PC-3 (cell line): ENCODE data around the gene CST8. TPM values are rescaled to one million over a fixed set of nuclear protein-coding genes. Genes with fewer than 3 reads are reported as not detected.

Experiments used
- ATAC-seq: fragments of 200-7000 bp; cut with Tn5 transposase; 2 replicates; pipeline ENCODE4 v1.9.1; 2020; ENCODE audit warnings: mild to moderate bottlenecking, moderate library complexity
- BruUV-seq: library from RNA; stranded (reverse); fragments of 400-500 nt; replicated peaks from 2 replicates; lab custom pipeline; 2021; lab: Mats Ljungman, UMichigan
- CTCF ChIA-PET: fragments of 300-600 bp; sonication (Branson Sonifier 250); formaldehyde crosslinking; loops from one replicate; lab custom pipeline; 2022; ENCODE audit warnings: antibody characterized with exemption; lab: Charles Lee
- POLR2A ChIA-PET: fragments of 300-600 bp; sonication (Branson Sonifier 250); formaldehyde crosslinking; loops from one replicate; lab custom pipeline; 2022; ENCODE audit warnings: antibody characterized with exemption; ENCODE audit not compliant: unreplicated experiment; lab: Charles Lee
- DNase-seq: peaks from one replicate; pipeline ENCODE4 v3.0.0-alpha.2; 2015
- H2AFZ ChIP-seq: fragments of 300-600 bp; sonication (generic); 2 replicates; pipeline ENCODE4 v1.6.0; 2016; ENCODE audit warnings: antibody characterized with exemption, low read length
- H3F3A ChIP-seq: fragments of 300-600 bp; sonication (generic); one replicate; pipeline ENCODE4 v1.6.0; 2017; ENCODE audit warnings: antibody characterized with exemption, low read length, control low read depth, mild to moderate bottlenecking; ENCODE audit not compliant: unreplicated experiment
- H3K27ac ChIP-seq: fragments of 300-600 bp; sonication (generic); 2 replicates; pipeline ENCODE4 v1.5.1; 2016; ENCODE audit warnings: mild to moderate bottlenecking, low read length
- H3K27me3 ChIP-seq: fragments of 300-600 bp; sonication (generic); 2 replicates; pipeline ENCODE4 v1.6.1; 2016; ENCODE audit warnings: low read length, mixed read lengths
- H3K36me3 ChIP-seq: fragments of 300-600 bp; sonication (generic); 2 replicates; pipeline ENCODE4 v1.6.1; 2016; ENCODE audit warnings: low read depth, mixed run types, low read length, mixed read lengths
- H3K4me1 ChIP-seq: fragments of 300-600 bp; sonication (generic); 2 replicates; pipeline ENCODE4 v1.5.1; 2016; ENCODE audit warnings: low read length; ENCODE audit not compliant: insufficient read depth
- H3K4me2 ChIP-seq: fragments of 300-600 bp; sonication (generic); 2 replicates; pipeline ENCODE4 v1.6.0; 2016; ENCODE audit warnings: low read length
- H3K4me3 ChIP-seq: fragments of 300-600 bp; sonication (generic); 2 replicates; pipeline ENCODE4 v1.5.1; 2016; ENCODE audit warnings: mild to moderate bottlenecking, low read length, mixed read lengths
- H3K79me2 ChIP-seq: fragments of 300-600 bp; sonication (generic); 2 replicates; pipeline ENCODE4 v1.6.1; 2017; ENCODE audit warnings: low read length, mixed read lengths
- H3K9ac ChIP-seq: fragments of 300-600 bp; sonication (generic); 2 replicates; pipeline ENCODE4 v1.6.0; 2016; ENCODE audit warnings: mild to moderate bottlenecking, low read length
- H3K9me2 ChIP-seq: fragments of 300-600 bp; sonication (generic); replicated peaks from 2 replicates; pipeline ENCODE4 v1.6.1; 2016; ENCODE audit warnings: mixed run types, low read length, mixed read lengths
- H3K9me3 ChIP-seq: fragments of 300-600 bp; sonication (generic); 2 replicates; pipeline ENCODE4 v1.6.1; 2016; ENCODE audit warnings: low read length, mixed read lengths
- H4K20me1 ChIP-seq: fragments of 300-600 bp; sonication (generic); 2 replicates; pipeline ENCODE4 v1.6.1; 2016; ENCODE audit warnings: low read length, mixed read lengths
- CTCF ChIP-seq: fragments of 300-600 bp; sonication (generic); conservative IDR thresholded peaks from 2 replicates; pipeline ENCODE4 v1.5.1; 2017; ENCODE audit warnings: antibody characterized with exemption, low read depth, mild to moderate bottlenecking, low read length
- EZH2 ChIP-seq: fragments of 300-600 bp; sonication (generic); IDR thresholded peaks from one replicate; pipeline ENCODE4 v1.6.1; 2017; ENCODE audit warnings: antibody characterized with exemption, mild to moderate bottlenecking, low read length; ENCODE audit not compliant: unreplicated experiment
- EZH2phosphoT487 ChIP-seq: fragments of 300-600 bp; sonication (generic); IDR thresholded peaks from 2 replicates; pipeline ENCODE4 v1.6.1; 2018; ENCODE audit warnings: mild to moderate bottlenecking, antibody characterized with exemption, low read length, borderline replicate concordance
- intact Hi-C: fragments of 100-400 bp; cut with micrococcal nuclease; formaldehyde crosslinking; loops from 2 replicates; pipeline ENCODE4 v1.9.0; 2023
- total RNA-seq: library from RNA; depleted of rRNA; stranded (reverse); fragments of >200 nt; gene quantifications from 2 replicates; pipeline ENCODE4 v1.2.3, GENCODE V29; 2014; rRNA removed

Gene CST8
- total RNA-seq, 1 experiment from 2014 or later: not detected

DNA sequence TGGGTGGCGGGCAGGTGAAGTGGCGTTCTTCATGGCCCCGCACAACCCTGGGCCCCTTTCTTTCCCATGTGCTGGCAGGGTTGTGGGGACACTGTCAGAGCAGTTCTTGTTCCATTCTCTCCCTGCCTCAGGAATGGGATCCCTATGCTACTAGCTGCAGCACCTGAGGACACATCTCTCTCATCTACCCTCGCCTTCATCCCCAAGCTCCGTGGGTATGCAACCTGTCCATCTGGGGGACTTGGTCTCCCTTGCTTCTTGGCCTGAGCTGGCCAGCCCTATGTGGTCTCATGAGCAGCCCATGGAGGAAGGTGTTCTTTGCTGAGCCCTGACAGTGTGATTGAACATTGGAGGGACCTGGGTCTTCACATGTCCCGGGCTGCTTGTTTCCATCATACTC is 53.2 kb downstream of the CST8 start:
- no peak overlapping the region for H3K9ac ChIP-seq
- ATAC-seq (no peak), DNase-seq (no peak)
- H3K79me2 ChIP-seq: no peaks in the 10 kb centered on the region
- no peak overlapping the region for H3K27ac ChIP-seq
- H4K20me1 ChIP-seq: no peaks in the 10 kb centered on the region
- intact Hi-C loops: no loop called here
- no peaks in the 10 kb centered on the region for H3K9me3 ChIP-seq
- H3F3A ChIP-seq: no peaks in the 10 kb centered on the region
- CTCF ChIA-PET: no interaction called here
- no peak overlapping the region for H3K4me3 ChIP-seq
- H2AFZ ChIP-seq: no peak overlapping the region
- H3K27me3 ChIP-seq: peaks cover 38% of the 10 kb centered on the region
- H3K4me1 ChIP-seq: peaks cover 15% of the 10 kb centered on the region
- TF ChIP-seq EZH2 (no peak), CTCF (no peak), EZH2phosphoT487 (no peak)
- H3K36me3 ChIP-seq: no peaks in the 10 kb centered on the region
- no peaks in the 10 kb centered on the region for H3K9me2 ChIP-seq
- POLR2A ChIA-PET: no interaction called here
- no TSS peak for BruUV-seq
- H3K4me2 ChIP-seq: no peak overlapping the region

Other genes starting within 250 kb of the CST8 start
- gene NXT1, start 140.3 kb upstream of the CST8 start, total RNA-seq: 82.0 and 98.0 TPM in 2 replicates
- 16.0 and 17.9 TPM in 2 replicates for gene GZF1, start 128.9 kb upstream of the CST8 start, total RNA-seq
- 5.0 and 7.8 TPM in 2 replicates for gene NAPB, start 69.6 kb upstream of the CST8 start, total RNA-seq
- gene CSTL1, start 51.4 kb upstream of the CST8 start, total RNA-seq: not detected in 2 replicates
- gene CST11, start 38.2 kb upstream of the CST8 start, total RNA-seq: not detected in 2 replicates
- gene CST9L, start 77.4 kb downstream of the CST8 start, total RNA-seq: not detected in 2 replicates
- not detected in 2 replicates for gene CST9, start 114.8 kb downstream of the CST8 start, total RNA-seq
- 311 and 331 TPM in 2 replicates for gene CST3, start 146.8 kb downstream of the CST8 start, total RNA-seq
- gene CST4, start 197.9 kb downstream of the CST8 start, total RNA-seq: 0.98 TPM in 1 of 2 replicates, not detected in the other